K562 (cell line): ENCODE results near the gene SCYL1. TPM values are rescaled to one million over a fixed set of nuclear protein-coding genes. Genes with fewer than 3 reads are reported as not detected.
A peak's percentile ranks its signal among the peaks of the same experiment; 100 is the strongest.

Experiments
- BRCA1 ChIP-seq, 2 experiments: fragments of 450-650 bp in 1 of 2; sonication (generic) in 1 of 2; formaldehyde crosslinking in 1 of 2; IDR thresholded peaks; 2 replicates each; pipeline versions ENCODE4 v1.5.0 to v1.6.1; 2017 to 2020; ENCODE audit warnings: mild to moderate bottlenecking in 1 of 2, missing genetic modification reagents in 1 of 2
- CTCF ChIP-seq, 3 experiments: IDR thresholded peaks in 2 of 3; conservative IDR thresholded peaks in 1 of 3; 2 replicates each; pipeline ENCODE4 v1.5.1; 2011 to 2012; ENCODE audit warnings: low read length in 3 of 3, mild to moderate bottlenecking in 3 of 3, control low read depth in 2 of 3, improper control_type of control experiment in 1 of 3, inconsistent platforms in 1 of 3, low read depth in 1 of 3, mixed read lengths in 1 of 3, moderate library complexity in 1 of 3; ENCODE audit not compliant: insufficient read depth in 2 of 3
- EP300 ChIP-seq: IDR thresholded peaks from 2 replicates; pipeline ENCODE4 v1.6.1; 2012; ENCODE audit warnings: low read length, improper control_type of control experiment
- HMGN3 ChIP-seq: IDR thresholded peaks from 2 replicates; pipeline ENCODE4 v1.6.1; 2011; ENCODE audit warnings: borderline replicate concordance, low read depth, mild to moderate bottlenecking, mixed read lengths, low read length; ENCODE audit not compliant: insufficient read length; ENCODE audit errors: extremely low read depth
- MXD1 ChIP-seq: fragments of 250-450 bp; sonication (Bioruptor Pico); IDR thresholded peaks from 2 replicates; pipeline ENCODE4 v1.8.0; 2021; ENCODE audit warnings: borderline replicate concordance, mild to moderate bottlenecking, moderate library complexity; ENCODE audit not compliant: poor library complexity, severe bottlenecking
- NRF1 ChIP-seq, 2 experiments: fragments of 450-650 bp; IDR thresholded peaks in 1 of 2; conservative IDR thresholded peaks in 1 of 2; 2 replicates each; pipeline ENCODE4 v1.6.1; 2014; ENCODE audit warnings: mild to moderate bottlenecking in 2 of 2
- PCBP1 ChIP-seq: fragments of 200-400 bp; formaldehyde crosslinking; IDR thresholded peaks from 2 replicates; pipeline ENCODE4 v1.6.1; 2018; ENCODE audit warnings: mild to moderate bottlenecking, low read depth, low read length; ENCODE audit not compliant: poor library complexity, severe bottlenecking
- POLR3A ChIP-seq: IDR thresholded peaks from 2 replicates; pipeline ENCODE4 v1.6.1; 2011; ENCODE audit warnings: borderline replicate concordance, mild to moderate bottlenecking, moderate library complexity; ENCODE audit not compliant: insufficient read length, insufficient read depth; ENCODE audit errors: extremely low read depth
- PPARD ChIP-seq: fragments of 250-450 bp; sonication (Bioruptor Pico); IDR thresholded peaks from 2 replicates; pipeline ENCODE4 v1.8.0; 2022; ENCODE audit warnings: inconsistent platforms, mild to moderate bottlenecking, moderate library complexity
- RB1 ChIP-seq: fragments of 450-650 bp; IDR thresholded peaks from 2 replicates; pipeline ENCODE4 v1.6.1; 2017; ENCODE audit warnings: low read depth, mild to moderate bottlenecking
- SRSF3 ChIP-seq: fragments of 200-400 bp; formaldehyde crosslinking; IDR thresholded peaks from 2 replicates; pipeline ENCODE4 v1.6.1; 2016; ENCODE audit warnings: mild to moderate bottlenecking, low read length, moderate library complexity; ENCODE audit not compliant: insufficient read depth
- ZNF830 ChIP-seq: fragments of 250-450 bp; sonication (Bioruptor Pico); IDR thresholded peaks from 2 replicates; pipeline ENCODE4 v1.5.0; 2021; ENCODE audit warnings: mild to moderate bottlenecking
- polyA plus RNA-seq, 8 experiments: library from polyadenylated mRNA; depleted of rRNA in 4 of 8; stranded (reverse) in 5 of 8; unstranded in 3 of 8; fragments of >200 nt; fragmentation: Nextera tagmentation in 2 of 8; fragmentation: Illumina TruSeq in 1 of 8; extraction: Ambion mirVana in 2 of 8; extraction: Trizol in 1 of 8; gene quantifications; 2 replicates each; pipeline versions ENCODE4 v1.2.1 to v1.2.3, GENCODE V29; 2011 to 2014; ENCODE audit warnings: inconsistent platforms in 1 of 8, missing spikeins in 1 of 8
- total RNA-seq, 7 experiments: library from RNA; depleted of rRNA in 6 of 7; stranded (reverse); fragments of >200 nt in 6 of 7; fragmentation: Illumina TruSeq in 2 of 7; extraction: Trizol in 2 of 7; gene quantifications; 2 replicates each; pipeline versions ENCODE4 v1.2.1 to v1.2.3, GENCODE V29; 2011 to 2021; ENCODE audit warnings: low replicate concordance in 1 of 7

The SCYL1 gene
- total and polyA plus RNA-seq, 9 of the 15 experiments (the other 6 are each of a cell fraction or from before 2014, with no cell fraction given) = 1.9 to 145 (median 57.6) TPM

GRCh38 chr11:65558002-65558929, 33.4 kb downstream of the SCYL1 start, which contains the start of gene LTBP3 (continued):
- TF ChIP-seq PPARD (no peak), PCBP1 (peak; percentile 54), HMGN3 (peak; percentile 70), RB1 (peak; percentile 42; the same call in 1 of the 2 replicates), BRCA1 (IDR thresholded peaks at IDR 0.05) (no peak), BRCA1 (CRISPR knock-in tag; IDR thresholded peaks at IDR 0.05) (no peak), CTCF (IDR thresholded peaks at IDR 0.05 in 2 of 3, conservative IDR thresholded peaks at IDR 0.05 in 1 of 3; ENCODE audit: insufficient read depth in 2 of 3, low read depth in 1 of 3, low read length in 3 of 3) (peak in 1 of 3 experiments; percentile 2; a peak in 2 of 6 replicates), ZNF830 (CRISPR knock-in tag) (no peak), EP300 (peak; percentile 4; the same call in 1 of the 2 replicates), POLR3A (no peak), SRSF3 (no peak), MXD1 (CRISPR knock-in tag) (no peak), NRF1 (conservative IDR thresholded peaks at IDR 0.05 in 1 of 2, IDR thresholded peaks at IDR 0.05 in 1 of 2) (peak; percentile 15 to 19; a peak in 2 of 4 replicates)
- TF ChIP-seq, all 486 proteins: peak for 48
